IMR-90 (cell line): Measurements from ENCODE around the gene CEP78. TPM values are rescaled to one million over a fixed set of nuclear protein-coding genes. Genes with fewer than 3 reads are reported as not detected.

Experiments
- ATAC-seq: fragments of 200-7000 bp; cut with Tn5 transposase; 2 replicates; pipeline ENCODE4 v1.9.1; 2020; ENCODE audit warnings: low read depth, mild to moderate bottlenecking, moderate library complexity
- BruUV-seq: library from RNA; stranded (reverse); fragments of 400-500 nt; replicated peaks from 2 replicates; lab custom pipeline; 2021; lab: Mats Ljungman, UMichigan
- CTCF ChIA-PET: fragments of 300-600 bp; formaldehyde crosslinking; extraction: SDS; loops from one replicate; lab custom pipeline; 2021; ENCODE audit warnings: antibody characterized with exemption; lab: Yijun Ruan, JAX
- POLR2A ChIA-PET: fragments of 300-600 bp; sonication (Branson Sonifier 250); formaldehyde crosslinking; loops from one replicate; lab custom pipeline; 2022; ENCODE audit warnings: antibody characterized with exemption; ENCODE audit not compliant: unreplicated experiment; lab: Charles Lee
- DNase-seq: peaks from one replicate; pipeline ENCODE4 v3.0.0; 2013
- H2AFZ ChIP-seq: replicated peaks from 2 replicates; pipeline ENCODE3; 2013; ENCODE audit warnings: low read length, mild to moderate bottlenecking; ENCODE audit not compliant: poor library complexity
- H2AK5ac ChIP-seq: 2 replicates; pipeline ENCODE4 v1.6.1; 2013; ENCODE audit warnings: low read depth, low read length, inconsistent platforms
- H2AK9ac ChIP-seq: replicated peaks from 2 replicates; pipeline ENCODE3; 2013; ENCODE audit warnings: mild to moderate bottlenecking, low read depth, low read length, moderate library complexity; ENCODE audit not compliant: poor library complexity
- H2BK120ac ChIP-seq: 2 replicates; pipeline ENCODE4 v1.6.1; 2013; ENCODE audit warnings: low read depth, low read length, inconsistent platforms
- H2BK15ac ChIP-seq: 3 replicates; pipeline ENCODE4 v1.6.1; 2013; ENCODE audit warnings: low read depth, low read length, inconsistent platforms
- H2BK20ac ChIP-seq: 2 replicates; pipeline ENCODE4 v1.6.1; 2013; ENCODE audit warnings: low read depth, mild to moderate bottlenecking, inconsistent platforms, low read length, moderate library complexity
- H2BK5ac ChIP-seq: 2 replicates; pipeline ENCODE4 v1.6.1; 2013; ENCODE audit warnings: mild to moderate bottlenecking, low read depth, low read length, inconsistent platforms; ENCODE audit not compliant: poor library complexity, severe bottlenecking
- H3K14ac ChIP-seq: replicated peaks from 2 replicates; pipeline ENCODE4 v1.6.1; 2013; ENCODE audit warnings: low read depth, low read length, inconsistent platforms
- H3K18ac ChIP-seq: 2 replicates; pipeline ENCODE4 v1.6.1; 2013; ENCODE audit warnings: low read depth, low read length, control low read depth
- H3K23ac ChIP-seq: 2 replicates; pipeline ENCODE4 v1.6.1; 2013; ENCODE audit warnings: low read depth, low read length, inconsistent platforms
- H3K27ac ChIP-seq: 2 replicates; pipeline ENCODE4 v1.5.1; 2013; ENCODE audit warnings: mild to moderate bottlenecking, control low read depth, low read length; ENCODE audit not compliant: insufficient read depth
- H3K27me3 ChIP-seq: 2 replicates; pipeline ENCODE4 v1.6.1; 2013; ENCODE audit warnings: low read length; ENCODE audit not compliant: control insufficient read depth, insufficient read depth
- H3K36me3 ChIP-seq: 2 replicates; pipeline ENCODE4 v1.6.1; 2013; ENCODE audit warnings: low read length, mixed read lengths; ENCODE audit not compliant: control insufficient read depth, insufficient read depth
- H3K4ac ChIP-seq: 2 replicates; pipeline ENCODE4 v1.6.1; 2013; ENCODE audit warnings: low read depth, low read length, inconsistent platforms
- H3K4me1 ChIP-seq: 2 replicates; pipeline ENCODE4 v1.6.1; 2013; ENCODE audit warnings: low read length, mixed read lengths; ENCODE audit not compliant: control insufficient read depth, insufficient read depth
- H3K4me2 ChIP-seq: 2 replicates; pipeline ENCODE4 v1.6.1; 2013; ENCODE audit warnings: low read depth, mild to moderate bottlenecking, control low read depth, low read length, moderate library complexity
- H3K4me3 ChIP-seq: 2 replicates; pipeline ENCODE4 v1.5.1; 2013; ENCODE audit warnings: low read depth, mild to moderate bottlenecking, control low read depth, low read length, moderate library complexity; ENCODE audit not compliant: insufficient read depth
- H3K56ac ChIP-seq: 2 replicates; pipeline ENCODE4 v1.6.1; 2013; ENCODE audit warnings: low read length, inconsistent platforms; ENCODE audit not compliant: insufficient read depth; ENCODE audit errors: extremely low read depth
- H3K79me1 ChIP-seq, 2 experiments: 2 replicates each; pipeline ENCODE4 v1.6.1; 2013; ENCODE audit warnings: low read length in 2 of 2, inconsistent platforms in 1 of 2, low read depth in 1 of 2
- H3K9ac ChIP-seq: 2 replicates; pipeline ENCODE4 v1.6.1; 2013; ENCODE audit warnings: low read depth, low read length, control low read depth
- H3K9me1 ChIP-seq: 2 replicates; pipeline ENCODE4 v1.6.1; 2013; ENCODE audit warnings: low read length, inconsistent platforms; ENCODE audit not compliant: insufficient read depth
- H3K9me3 ChIP-seq: 2 replicates; pipeline ENCODE4 v1.6.1; 2013; ENCODE audit warnings: low read length; ENCODE audit not compliant: control insufficient read depth, insufficient read depth
- H4K20me1 ChIP-seq: 2 replicates; pipeline ENCODE4 v1.6.1; 2013; ENCODE audit warnings: low read length, inconsistent platforms; ENCODE audit not compliant: insufficient read depth
- H4K5ac ChIP-seq: 2 replicates; pipeline ENCODE4 v1.6.1; 2013; ENCODE audit warnings: mild to moderate bottlenecking, low read depth, low read length, control low read depth
- H4K8ac ChIP-seq, 2 experiments: 2 replicates each; pipeline ENCODE4 v1.6.1; 2013; ENCODE audit warnings: low read depth in 2 of 2, low read length in 2 of 2, control low read depth in 1 of 2, inconsistent platforms in 1 of 2
- H4K91ac ChIP-seq: 2 replicates; pipeline ENCODE4 v1.6.1; 2013; ENCODE audit warnings: low read depth, low read length, inconsistent platforms; ENCODE audit not compliant: insufficient read depth
- MAFK ChIP-seq: IDR thresholded peaks from 2 replicates; pipeline ENCODE4 v1.6.1; 2012; ENCODE audit warnings: low read depth, low read length, improper control_type of control experiment
- WGBS, 2 experiments: methylation state at CpG; one replicate each; pipeline versions ENCODE4 v1.1.5 to v1.1.7; 2013; ENCODE audit warnings: missing lambda C conversion rate in 2 of 2; ENCODE audit not compliant: insufficient read length in 1 of 2; ENCODE audit errors: extremely low coverage in 2 of 2; 5-methylcytosine and 5-hydroxymethylcytosine counted together
- dilution Hi-C: fragments of 300-500 bp; cut with HindIII; formaldehyde crosslinking; loops from one replicate; pipeline ENCODE4 v1.14.3; 2018; ENCODE audit warnings: low sequenced_read_pairs; ENCODE audit not compliant: unreplicated experiment
- in situ Hi-C: fragments of 300-500 bp; cut with MboI; formaldehyde crosslinking; loops from 3 replicates; pipeline ENCODE4 v1.14.3; 2019; ENCODE audit warnings: low sequenced_read_pairs, inconsistent platforms, mixed read lengths
- intact Hi-C: fragments of 100-400 bp; cut with micrococcal nuclease; formaldehyde crosslinking; loops from 2 replicates; pipeline ENCODE4 v1.10.0; 2022
- polyA plus RNA-seq, 3 experiments: library from polyadenylated mRNA; depleted of rRNA; stranded (reverse); fragments of >200 nt; gene quantifications; 2 replicates each; pipeline ENCODE4 v1.2.3, GENCODE V29; 2012; ENCODE audit warnings: low replicate concordance in 1 of 3
- total RNA-seq: library from RNA; depleted of rRNA; stranded (reverse); fragments of >200 nt; gene quantifications from 2 replicates; pipeline ENCODE4 v1.2.3, GENCODE V29; 2012

Gene CEP78
- total and polyA plus RNA-seq, 2 of the 4 experiments (the other 2 are of a cell fraction) = 9.2 to 18.3 TPM

- no TSS peak for BruUV-seq
- H3K9me3 ChIP-seq = no peaks in the 10 kb centered on the region
Measured at GRCh38 chr9:78325846-78326360, 90.0 kb downstream of the CEP78 start.

More at GRCh38 chr9:78325846-78326360, 90.0 kb downstream of the CEP78 start:
- Histone ChIP-seq H3K56ac (no peak overlapping the region), H2AFZ (no peak overlapping the region), H3K4me2 (no peak overlapping the region), H3K4ac (no peak overlapping the region), H4K8ac (no peak overlapping the region), H3K9ac (no peak overlapping the region), H3K4me1 (peaks cover 1% of the 10 kb centered on the region; the same call in 1 of the 2 replicates), H3K18ac (no peak overlapping the region), H2BK5ac (no peak overlapping the region), H3K27ac (no peak overlapping the region), H3K27me3 (no peaks in the 10 kb centered on the region), H2BK120ac (no peak overlapping the region), H3K4me3 (no peak overlapping the region), H4K20me1 (peaks cover 15% of the 10 kb centered on the region; the same call in 1 of the 2 replicates), H2AK5ac (no peak overlapping the region), H3K14ac (no peak overlapping the region), H2BK20ac (no peak overlapping the region), H2AK9ac (no peak overlapping the region), H3K23ac (no peak overlapping the region), H3K79me1 (peaks cover 8 to 14% of the 10 kb centered on the region in 2 experiments; a peak in 3 of 4 replicates), H4K91ac (no peak overlapping the region), H3K9me1 (peaks cover 17% of the 10 kb centered on the region), H2BK15ac (no peak overlapping the region), H4K5ac (no peak overlapping the region), H3K36me3 (peaks cover 31% of the 10 kb centered on the region)
- no peak for TF ChIP-seq MAFK
- intact Hi-C loops (no loop called here), dilution Hi-C loops (no loop called here), in situ Hi-C loops (no loop called here)
- WGBS, 2 experiments = no CpG with 5 or more reads among the region's 5 CpGs
- ChIA-PET POLR2A (no interaction called here), CTCF (no interaction called here)
- no peak for DNase-seq
- ATAC-seq = no peak
